ENCODE data around the gene GRM1.

DNA sequence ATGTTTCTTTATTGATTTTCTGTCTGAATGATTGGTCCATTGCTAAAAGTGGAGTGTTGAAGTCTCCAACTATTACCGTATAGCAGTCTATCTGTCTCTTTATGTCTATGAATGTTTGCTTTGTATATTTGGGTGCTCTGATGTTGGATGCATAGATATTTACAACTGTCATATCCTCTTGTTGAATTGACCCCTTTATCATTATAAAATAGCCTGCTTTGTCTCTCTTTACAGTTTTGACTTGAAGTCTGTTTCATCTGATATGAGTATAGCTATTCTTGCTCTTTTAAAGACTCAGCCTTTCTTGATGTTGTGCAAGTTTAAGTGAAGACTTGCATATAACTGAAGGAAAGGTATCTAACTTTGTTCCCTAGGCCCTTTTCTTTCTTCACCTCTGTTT, 341.0 kb downstream of the GRM1 start:
- TF ChIP-seq POLR2A (IDR thresholded peaks at IDR 0.05) = no peak
- no peak for TF ChIP-seq CTCF (IDR thresholded peaks at IDR 0.05)
- TF ChIP-seq POLR2AphosphoS5 (IDR thresholded peaks at IDR 0.05) = no peak
